OCI-LY3 (cell line): ENCODE data around the gene FNDC11.

ENCODE experiments used
- CTCF ChIP-seq: fragments of 200-600, 300-600 bp; sonication (generic); IDR thresholded peaks from 2 replicates; pipeline ENCODE4 v1.5.1; 2014; ENCODE audit warnings: antibody characterized with exemption, low read length, low read depth
- EZH2phosphoT487 ChIP-seq: fragments of 200-600 bp; shearing (Covaris generic); IDR thresholded peaks from 2 replicates; pipeline ENCODE4 v1.6.1; 2018; ENCODE audit warnings: antibody characterized with exemption, mixed run types, low read depth

GRCh38 chr20:63602321-63602720 is 48.4 kb downstream of the FNDC11 start:
- TF ChIP-seq CTCF (no peak), EZH2phosphoT487 (no peak)
